ENCODE data around the gene UBE4A. TPM values are rescaled to one million over a fixed set of nuclear protein-coding genes. Genes with fewer than 3 reads are reported as not detected.

UBE4A gene
- total and polyA plus RNA-seq, 9 of the 15 experiments (the other 6 are each of a cell fraction or from before 2014, with no cell fraction given): 13.5 to 45.2 (median 26.8) TPM

- TF ChIP-seq, protein P1, sequence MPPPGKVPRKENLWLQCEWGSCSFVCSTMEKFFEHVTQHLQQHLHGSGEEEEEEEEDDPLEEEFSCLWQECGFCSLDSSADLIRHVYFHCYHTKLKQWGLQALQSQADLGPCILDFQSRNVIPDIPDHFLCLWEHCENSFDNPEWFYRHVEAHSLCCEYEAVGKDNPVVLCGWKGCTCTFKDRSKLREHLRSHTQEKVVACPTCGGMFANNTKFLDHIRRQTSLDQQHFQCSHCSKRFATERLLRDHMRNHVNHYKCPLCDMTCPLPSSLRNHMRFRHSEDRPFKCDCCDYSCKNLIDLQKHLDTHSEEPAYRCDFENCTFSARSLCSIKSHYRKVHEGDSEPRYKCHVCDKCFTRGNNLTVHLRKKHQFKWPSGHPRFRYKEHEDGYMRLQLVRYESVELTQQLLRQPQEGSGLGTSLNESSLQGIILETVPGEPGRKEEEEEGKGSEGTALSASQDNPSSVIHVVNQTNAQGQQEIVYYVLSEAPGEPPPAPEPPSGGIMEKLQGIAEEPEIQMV (tag; conservative IDR thresholded peaks at IDR 0.05; ENCODE audit: low read depth): no peak
- TF ChIP-seq CHD1 (IDR thresholded peaks at IDR 0.05; ENCODE audit: low read length): no peak
- TF ChIP-seq ZFP30 (CRISPR knock-in tag; IDR thresholded peaks at IDR 0.05; ENCODE audit: borderline replicate concordance): no peak
- TF ChIP-seq, protein P2, sequence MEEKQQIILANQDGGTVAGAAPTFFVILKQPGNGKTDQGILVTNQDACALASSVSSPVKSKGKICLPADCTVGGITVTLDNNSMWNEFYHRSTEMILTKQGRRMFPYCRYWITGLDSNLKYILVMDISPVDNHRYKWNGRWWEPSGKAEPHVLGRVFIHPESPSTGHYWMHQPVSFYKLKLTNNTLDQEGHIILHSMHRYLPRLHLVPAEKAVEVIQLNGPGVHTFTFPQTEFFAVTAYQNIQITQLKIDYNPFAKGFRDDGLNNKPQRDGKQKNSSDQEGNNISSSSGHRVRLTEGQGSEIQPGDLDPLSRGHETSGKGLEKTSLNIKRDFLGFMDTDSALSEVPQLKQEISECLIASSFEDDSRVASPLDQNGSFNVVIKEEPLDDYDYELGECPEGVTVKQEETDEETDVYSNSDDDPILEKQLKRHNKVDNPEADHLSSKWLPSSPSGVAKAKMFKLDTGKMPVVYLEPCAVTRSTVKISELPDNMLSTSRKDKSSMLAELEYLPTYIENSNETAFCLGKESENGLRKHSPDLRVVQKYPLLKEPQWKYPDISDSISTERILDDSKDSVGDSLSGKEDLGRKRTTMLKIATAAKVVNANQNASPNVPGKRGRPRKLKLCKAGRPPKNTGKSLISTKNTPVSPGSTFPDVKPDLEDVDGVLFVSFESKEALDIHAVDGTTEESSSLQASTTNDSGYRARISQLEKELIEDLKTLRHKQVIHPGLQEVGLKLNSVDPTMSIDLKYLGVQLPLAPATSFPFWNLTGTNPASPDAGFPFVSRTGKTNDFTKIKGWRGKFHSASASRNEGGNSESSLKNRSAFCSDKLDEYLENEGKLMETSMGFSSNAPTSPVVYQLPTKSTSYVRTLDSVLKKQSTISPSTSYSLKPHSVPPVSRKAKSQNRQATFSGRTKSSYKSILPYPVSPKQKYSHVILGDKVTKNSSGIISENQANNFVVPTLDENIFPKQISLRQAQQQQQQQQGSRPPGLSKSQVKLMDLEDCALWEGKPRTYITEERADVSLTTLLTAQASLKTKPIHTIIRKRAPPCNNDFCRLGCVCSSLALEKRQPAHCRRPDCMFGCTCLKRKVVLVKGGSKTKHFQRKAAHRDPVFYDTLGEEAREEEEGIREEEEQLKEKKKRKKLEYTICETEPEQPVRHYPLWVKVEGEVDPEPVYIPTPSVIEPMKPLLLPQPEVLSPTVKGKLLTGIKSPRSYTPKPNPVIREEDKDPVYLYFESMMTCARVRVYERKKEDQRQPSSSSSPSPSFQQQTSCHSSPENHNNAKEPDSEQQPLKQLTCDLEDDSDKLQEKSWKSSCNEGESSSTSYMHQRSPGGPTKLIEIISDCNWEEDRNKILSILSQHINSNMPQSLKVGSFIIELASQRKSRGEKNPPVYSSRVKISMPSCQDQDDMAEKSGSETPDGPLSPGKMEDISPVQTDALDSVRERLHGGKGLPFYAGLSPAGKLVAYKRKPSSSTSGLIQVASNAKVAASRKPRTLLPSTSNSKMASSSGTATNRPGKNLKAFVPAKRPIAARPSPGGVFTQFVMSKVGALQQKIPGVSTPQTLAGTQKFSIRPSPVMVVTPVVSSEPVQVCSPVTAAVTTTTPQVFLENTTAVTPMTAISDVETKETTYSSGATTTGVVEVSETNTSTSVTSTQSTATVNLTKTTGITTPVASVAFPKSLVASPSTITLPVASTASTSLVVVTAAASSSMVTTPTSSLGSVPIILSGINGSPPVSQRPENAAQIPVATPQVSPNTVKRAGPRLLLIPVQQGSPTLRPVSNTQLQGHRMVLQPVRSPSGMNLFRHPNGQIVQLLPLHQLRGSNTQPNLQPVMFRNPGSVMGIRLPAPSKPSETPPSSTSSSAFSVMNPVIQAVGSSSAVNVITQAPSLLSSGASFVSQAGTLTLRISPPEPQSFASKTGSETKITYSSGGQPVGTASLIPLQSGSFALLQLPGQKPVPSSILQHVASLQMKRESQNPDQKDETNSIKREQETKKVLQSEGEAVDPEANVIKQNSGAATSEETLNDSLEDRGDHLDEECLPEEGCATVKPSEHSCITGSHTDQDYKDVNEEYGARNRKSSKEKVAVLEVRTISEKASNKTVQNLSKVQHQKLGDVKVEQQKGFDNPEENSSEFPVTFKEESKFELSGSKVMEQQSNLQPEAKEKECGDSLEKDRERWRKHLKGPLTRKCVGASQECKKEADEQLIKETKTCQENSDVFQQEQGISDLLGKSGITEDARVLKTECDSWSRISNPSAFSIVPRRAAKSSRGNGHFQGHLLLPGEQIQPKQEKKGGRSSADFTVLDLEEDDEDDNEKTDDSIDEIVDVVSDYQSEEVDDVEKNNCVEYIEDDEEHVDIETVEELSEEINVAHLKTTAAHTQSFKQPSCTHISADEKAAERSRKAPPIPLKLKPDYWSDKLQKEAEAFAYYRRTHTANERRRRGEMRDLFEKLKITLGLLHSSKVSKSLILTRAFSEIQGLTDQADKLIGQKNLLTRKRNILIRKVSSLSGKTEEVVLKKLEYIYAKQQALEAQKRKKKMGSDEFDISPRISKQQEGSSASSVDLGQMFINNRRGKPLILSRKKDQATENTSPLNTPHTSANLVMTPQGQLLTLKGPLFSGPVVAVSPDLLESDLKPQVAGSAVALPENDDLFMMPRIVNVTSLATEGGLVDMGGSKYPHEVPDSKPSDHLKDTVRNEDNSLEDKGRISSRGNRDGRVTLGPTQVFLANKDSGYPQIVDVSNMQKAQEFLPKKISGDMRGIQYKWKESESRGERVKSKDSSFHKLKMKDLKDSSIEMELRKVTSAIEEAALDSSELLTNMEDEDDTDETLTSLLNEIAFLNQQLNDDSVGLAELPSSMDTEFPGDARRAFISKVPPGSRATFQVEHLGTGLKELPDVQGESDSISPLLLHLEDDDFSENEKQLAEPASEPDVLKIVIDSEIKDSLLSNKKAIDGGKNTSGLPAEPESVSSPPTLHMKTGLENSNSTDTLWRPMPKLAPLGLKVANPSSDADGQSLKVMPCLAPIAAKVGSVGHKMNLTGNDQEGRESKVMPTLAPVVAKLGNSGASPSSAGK (IDR thresholded peaks at IDR 0.05): no peak
- TF ChIP-seq ZNF780A (CRISPR knock-in tag; IDR thresholded peaks at IDR 0.05): no peak
- TF ChIP-seq ZNF175 (CRISPR knock-in tag; IDR thresholded peaks at IDR 0.05; ENCODE audit: low read depth): peak; percentile 74; the same call in 1 of the 2 replicates
- no peak for TF ChIP-seq CBX2 (IDR thresholded peaks at IDR 0.05; ENCODE audit: insufficient read depth, low read length, poor library complexity, severe bottlenecking)
- TF ChIP-seq, protein P3, sequence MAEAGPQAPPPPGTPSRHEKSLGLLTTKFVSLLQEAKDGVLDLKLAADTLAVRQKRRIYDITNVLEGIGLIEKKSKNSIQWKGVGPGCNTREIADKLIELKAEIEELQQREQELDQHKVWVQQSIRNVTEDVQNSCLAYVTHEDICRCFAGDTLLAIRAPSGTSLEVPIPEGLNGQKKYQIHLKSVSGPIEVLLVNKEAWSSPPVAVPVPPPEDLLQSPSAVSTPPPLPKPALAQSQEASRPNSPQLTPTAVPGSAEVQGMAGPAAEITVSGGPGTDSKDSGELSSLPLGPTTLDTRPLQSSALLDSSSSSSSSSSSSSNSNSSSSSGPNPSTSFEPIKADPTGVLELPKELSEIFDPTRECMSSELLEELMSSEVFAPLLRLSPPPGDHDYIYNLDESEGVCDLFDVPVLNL (CRISPR knock-in tag; IDR thresholded peaks at IDR 0.05; ENCODE audit: low read depth): no peak
- no peak for TF ChIP-seq ZNF57 (CRISPR knock-in tag; IDR thresholded peaks at IDR 0.05)
- no peak for TF ChIP-seq SAP30 (IDR thresholded peaks at IDR 0.05; ENCODE audit: borderline replicate concordance, insufficient read depth, low read depth, low read length, poor library complexity, severe bottlenecking)
- no peak for TF ChIP-seq DNMT1 (IDR thresholded peaks at IDR 0.05)
- TF ChIP-seq RBM39 (optimal IDR thresholded peaks at IDR 0.05; ENCODE audit: low read depth, low read length): peak; percentile 68
- peak in 1 of 2 experiments; percentile 74; a peak in 1 of 4 replicates for TF ChIP-seq ETV6 (IDR thresholded peaks at IDR 0.05; ENCODE audit: borderline replicate concordance in 1 of 2, low read depth in 2 of 2, low read length in 1 of 2)
- no peak for TF ChIP-seq ETV6 (CRISPR knock-in tag; IDR thresholded peaks at IDR 0.05; ENCODE audit: borderline replicate concordance)
These were observed 56.3 kb downstream of the UBE4A start (continued) for GRCh38 chr11:118415739-118416068.

Measured in K562 (cell line).